CD4-positive, alpha-beta T cell treated with Interleukin-1 beta for 1 hour (primary cell): Measurements from ENCODE around the gene AIRE.
"Not testable (repeated sequence)": the region's sequence is repeated elsewhere in the genome, so short reads cannot be mapped to it uniquely, and the experiment has no call there.

Source experiments
- DNase-seq, 2 donors: peaks; one replicate each; pipeline ENCODE4 v3.0.0-alpha.2; 2020 to 2022

The AIRE gene

DNA sequence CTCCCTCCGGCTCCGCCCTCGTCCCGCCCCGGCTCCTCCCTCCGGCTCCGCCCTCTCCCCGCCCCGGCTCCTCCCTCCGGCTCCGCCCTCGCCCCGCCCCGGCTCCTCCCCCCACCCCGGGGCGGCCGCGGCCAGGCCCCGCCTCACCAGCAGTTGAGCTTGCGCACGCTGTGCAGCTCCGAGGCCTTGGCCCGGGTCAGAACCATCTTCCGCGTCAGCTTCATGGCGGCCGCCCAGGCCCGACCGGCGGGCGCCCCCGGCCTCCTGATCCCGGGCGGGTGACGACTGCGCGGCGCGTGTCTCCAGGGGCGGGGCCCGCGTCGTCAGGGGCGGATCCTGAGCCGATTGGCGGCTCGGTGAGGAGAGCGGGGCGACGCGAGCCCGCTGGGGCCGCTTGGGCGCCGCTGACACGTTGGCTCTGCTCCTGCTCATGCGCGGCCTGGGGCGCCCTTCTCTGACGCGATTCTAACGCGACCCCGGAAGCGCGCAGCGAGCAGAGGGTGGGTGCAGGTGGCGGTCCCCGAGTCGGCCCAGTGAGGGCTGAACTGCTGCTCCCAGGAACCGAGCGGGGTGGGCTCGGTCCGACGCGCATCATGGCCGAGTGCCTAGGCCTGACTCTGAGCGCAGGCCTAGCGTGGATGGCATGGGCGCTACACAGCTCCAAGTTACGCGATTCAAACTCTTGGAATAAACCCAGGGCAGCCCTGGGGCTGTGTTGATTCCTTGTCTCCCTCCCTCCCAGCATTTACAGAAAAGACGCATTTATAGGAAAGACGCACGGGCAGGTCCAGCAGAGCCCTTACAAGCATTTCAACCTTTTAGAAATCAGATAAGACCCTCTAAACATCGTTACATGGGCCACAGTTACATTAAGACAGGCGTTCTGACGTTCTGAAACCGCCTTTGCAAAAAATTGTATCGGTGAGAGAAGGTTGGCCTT is 53.6 kb downstream of the AIRE start, which contains the start of gene CFAP410:
Gene CFAP410, minus strand, starts transcription at position 420 of the 940 bp plus-strand sequence. Its CDS starts 196 bp downstream, at position 224.
- DNase-seq: peak; percentile 95 to 97

DNA sequence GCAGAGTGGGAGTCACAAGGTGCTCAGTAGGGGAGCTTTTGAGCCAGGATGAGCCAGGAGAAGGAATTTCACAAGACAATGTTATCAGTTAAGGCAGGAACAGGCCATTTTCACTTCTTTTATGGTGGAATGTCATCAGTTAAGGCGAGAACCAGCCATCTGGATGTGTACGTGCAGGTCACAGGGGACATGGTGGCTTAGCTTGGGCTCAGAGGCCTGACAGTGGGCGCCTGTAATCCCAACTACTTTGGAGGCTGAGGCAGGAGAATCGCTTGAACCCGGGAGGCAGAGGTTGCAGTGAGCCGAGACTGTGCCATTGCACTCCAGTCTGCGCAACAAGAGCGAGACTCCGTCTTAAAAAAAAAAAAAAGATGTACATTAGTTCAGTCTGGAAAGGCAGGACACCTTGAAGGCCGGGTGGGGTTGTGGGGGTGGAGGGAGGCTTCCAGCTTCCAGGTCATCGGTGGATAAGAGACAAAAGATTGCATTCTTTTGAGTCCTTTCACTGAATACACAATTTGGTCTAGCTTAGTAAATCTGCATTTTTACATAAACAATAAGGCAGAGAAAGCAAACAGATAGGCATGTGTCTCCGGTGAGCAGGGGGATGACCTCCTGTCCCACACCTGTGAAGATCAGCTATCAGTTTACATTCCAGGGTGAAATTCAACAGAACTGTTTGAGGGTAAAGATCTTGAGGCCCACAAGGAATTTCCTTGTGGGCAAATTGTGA is 56.2 kb downstream of the AIRE start:
- not testable (repeated sequence) for DNase-seq

DNA sequence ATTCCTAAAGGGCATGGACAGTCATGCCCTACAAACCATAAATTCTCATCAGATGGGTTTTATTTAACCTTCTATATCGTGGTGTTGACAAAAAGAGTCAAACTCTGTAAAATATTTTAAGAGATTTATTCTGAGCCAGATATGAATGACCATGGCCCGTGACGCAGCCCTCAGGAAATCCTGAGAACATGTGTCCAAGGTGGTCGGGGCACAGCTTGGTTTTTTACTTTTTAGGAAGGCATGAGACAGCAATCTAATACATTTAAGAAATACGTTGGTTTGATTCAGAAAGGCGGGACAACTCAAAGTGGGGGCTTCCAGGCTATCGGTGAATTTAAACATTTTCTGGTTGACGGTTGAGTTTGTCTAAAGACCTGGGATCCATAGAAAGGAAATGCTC is 57.3 kb downstream of the AIRE start:
- DNase-seq: not testable (repeated sequence)

DNA sequence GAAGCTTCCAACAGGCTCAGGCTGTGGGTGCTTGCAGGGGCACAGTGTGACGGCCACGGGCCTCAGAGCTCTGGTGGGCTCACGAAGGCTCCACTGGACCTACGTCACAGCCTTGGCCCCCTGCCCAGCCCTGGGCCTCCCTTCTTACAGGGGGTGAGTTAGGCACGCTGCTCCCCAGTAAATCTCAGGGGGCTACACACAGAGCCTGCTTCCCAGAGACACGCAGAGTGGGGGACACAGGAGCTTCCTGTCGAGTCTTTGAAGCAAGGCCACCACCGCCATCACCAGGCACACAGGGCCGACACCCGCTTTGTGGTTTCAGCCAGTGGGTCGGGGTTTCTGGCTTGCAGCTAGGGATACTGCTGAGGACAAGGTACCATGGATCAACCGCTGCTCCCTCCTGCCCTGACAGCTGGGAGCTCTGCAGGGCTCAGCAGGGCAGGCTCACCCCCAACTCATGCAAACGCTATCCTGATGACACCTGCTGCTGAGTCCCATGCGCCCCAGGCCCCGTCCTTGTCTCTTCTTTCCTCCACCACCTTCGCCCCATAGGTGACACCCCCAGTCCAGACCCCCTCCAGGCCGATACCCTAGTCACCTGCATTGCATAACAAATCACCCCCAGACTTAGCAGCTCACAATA is 59.0 kb downstream of the AIRE start:
- no peak for DNase-seq

DNA sequence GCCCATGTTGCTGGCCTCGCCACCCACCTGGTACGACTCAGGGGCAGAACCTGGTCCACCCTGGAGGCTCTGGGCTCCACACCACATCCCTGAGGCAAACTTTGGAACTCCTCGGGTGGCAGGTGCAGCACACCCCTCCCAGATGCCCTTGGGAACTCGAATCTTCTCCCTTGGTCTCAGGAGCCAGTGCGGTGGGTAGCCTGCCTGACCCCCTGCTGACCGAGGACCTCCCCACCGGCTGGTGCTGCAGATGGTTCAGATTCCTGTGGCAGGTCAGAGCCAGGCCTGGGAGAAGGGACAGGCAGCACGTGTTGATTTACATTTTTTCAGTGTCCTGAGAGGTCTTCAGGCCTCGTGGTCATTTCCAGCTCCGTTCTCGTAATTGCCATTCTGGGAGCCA is 59.8 kb downstream of the AIRE start:
- DNase-seq: no peak

DNA sequence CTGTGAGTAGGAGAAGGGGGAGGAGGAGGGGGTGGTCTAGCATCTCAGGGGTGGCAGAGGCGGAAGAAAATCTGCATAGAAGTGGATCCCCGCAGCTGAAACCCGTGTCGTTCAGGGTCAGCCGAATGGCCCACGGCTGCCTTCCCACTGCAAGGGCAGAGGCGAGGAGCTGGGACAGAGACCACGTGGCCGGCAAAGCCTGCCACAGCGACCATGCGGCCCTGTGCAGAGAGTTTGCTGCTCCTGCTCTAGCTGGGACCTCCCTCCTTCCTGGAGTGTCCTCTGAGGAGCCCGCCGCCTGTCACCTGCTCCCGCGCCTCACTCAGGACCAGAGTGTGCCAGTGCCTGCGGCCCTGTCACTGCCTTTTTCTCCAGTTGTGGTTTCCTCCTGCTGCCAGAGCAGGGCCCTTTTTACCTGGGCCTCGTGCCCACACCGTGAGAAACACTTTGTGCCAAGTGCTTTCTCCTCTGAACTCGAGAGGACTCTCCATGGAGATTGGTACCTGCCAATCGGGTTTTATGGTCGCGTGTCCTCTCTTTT is 62.3 kb downstream of the AIRE start:
- no peak for DNase-seq
